ENCODE data around the gene RNF41. TPM values are rescaled to one million over a fixed set of nuclear protein-coding genes. Genes with fewer than 3 reads are reported as not detected.

RNF41 gene
- total RNA-seq, 2 donors from 2014 or later, result 66.6 to 76.5 TPM

DNA sequence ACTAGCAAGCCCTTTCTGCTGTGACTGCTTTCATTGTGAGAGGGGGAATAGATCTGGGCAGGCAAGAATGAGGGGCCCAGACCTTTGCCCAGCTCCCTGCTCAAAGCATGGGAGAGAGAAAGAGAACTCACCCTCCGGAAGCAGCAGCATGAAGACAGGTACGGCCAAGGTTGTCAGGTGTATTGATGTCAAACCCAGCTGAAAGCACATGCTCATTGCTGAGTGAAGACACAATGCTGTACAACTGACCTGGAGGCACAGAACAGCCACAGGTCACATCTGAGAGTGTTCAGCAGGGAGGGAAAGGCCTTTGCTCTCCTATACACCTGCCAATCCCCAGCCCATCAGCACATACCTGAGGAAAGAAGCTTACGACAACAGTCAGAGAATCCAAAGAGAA is 30.9 kb upstream of the RNF41 start:
- Histone ChIP-seq H3K4me1 (ENCODE audit: control insufficient read depth in 1 of 2, low read depth in 2 of 2) (peaks cover 13 to 22% of the 10 kb centered on the region in 2 donors), H3K27ac (no peak overlapping the region), H3K27me3 (replicated peaks; ENCODE audit: insufficient read depth) (no peaks in the 10 kb centered on the region), H3K9me3 (no peaks in the 10 kb centered on the region), H3K4me3 (no peak overlapping the region), H3K36me3 (peaks cover 68% of the 10 kb centered on the region)
- TF ChIP-seq CTCF (IDR thresholded peaks at IDR 0.05), result no peak
- no peak for ATAC-seq (ENCODE audit: insufficient number of reproducible peaks, low FRiP score, low read depth)
- no peak for DNase-seq (ENCODE audit: low spot score)

- Histone ChIP-seq H3K4me1 (ENCODE audit: control insufficient read depth in 1 of 2, low read depth in 2 of 2) (no peaks in the 10 kb centered on the region), H3K4me3 (no peak overlapping the region), H3K27me3 (replicated peaks; ENCODE audit: insufficient read depth) (no peaks in the 10 kb centered on the region), H3K27ac (no peak overlapping the region), H3K9me3 (no peaks in the 10 kb centered on the region), H3K36me3 (peaks cover 85% of the 10 kb centered on the region)
- TF ChIP-seq CTCF (IDR thresholded peaks at IDR 0.05), result no peak
- ATAC-seq (ENCODE audit: insufficient number of reproducible peaks, low FRiP score, low read depth) (no peak), DNase-seq (ENCODE audit: low spot score) (no peak)
These were observed 27.0 kb upstream of the RNF41 start for GRCh38 chr12:56248711-56249110.

DNA sequence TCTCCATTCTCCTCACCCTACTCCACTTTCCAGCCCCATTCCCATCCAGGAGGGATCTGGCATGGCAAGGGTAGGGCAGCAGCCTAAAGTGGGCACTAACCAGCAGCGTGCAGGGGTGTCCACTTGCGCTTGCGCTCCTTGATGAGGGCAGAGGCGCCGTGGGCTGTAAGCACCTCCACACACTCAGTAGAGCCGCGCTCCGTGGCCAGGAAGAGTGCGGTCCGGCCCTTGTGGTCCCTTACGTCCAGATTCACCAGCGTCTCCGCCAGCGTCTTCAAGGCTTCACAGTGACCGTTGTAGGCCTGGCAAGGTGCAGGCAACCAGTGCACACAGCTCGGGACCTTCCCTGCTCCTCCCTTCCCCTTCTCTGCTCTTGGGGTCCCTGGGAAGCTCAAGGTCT is 26.2 kb upstream of the RNF41 start:
- no peak overlapping the region for H3K27ac ChIP-seq
- H3K4me1 ChIP-seq (ENCODE audit: control insufficient read depth in 1 of 2, low read depth in 2 of 2), result no peaks in the 10 kb centered on the region
- H3K36me3 ChIP-seq, result peaks cover 85% of the 10 kb centered on the region
- H3K4me3 ChIP-seq, result no peak overlapping the region
- TF ChIP-seq CTCF (IDR thresholded peaks at IDR 0.05), result no peak
- DNase-seq (ENCODE audit: low spot score) (no peak), ATAC-seq (ENCODE audit: insufficient number of reproducible peaks, low FRiP score, low read depth) (no peak)
- no peaks in the 10 kb centered on the region for H3K9me3 ChIP-seq
- H3K27me3 ChIP-seq (replicated peaks; ENCODE audit: insufficient read depth), result no peaks in the 10 kb centered on the region

- DNase-seq (ENCODE audit: low spot score), result no peak
- ATAC-seq (ENCODE audit: insufficient number of reproducible peaks, low FRiP score, low read depth), result no peak
- Histone ChIP-seq H3K27ac (no peak overlapping the region), H3K4me1 (ENCODE audit: control insufficient read depth in 1 of 2, low read depth in 2 of 2) (no peaks in the 10 kb centered on the region), H3K9me3 (no peaks in the 10 kb centered on the region), H3K4me3 (no peak overlapping the region), H3K27me3 (replicated peaks; ENCODE audit: insufficient read depth) (no peaks in the 10 kb centered on the region), H3K36me3 (peaks cover 82% of the 10 kb centered on the region)
- no peak for TF ChIP-seq CTCF (IDR thresholded peaks at IDR 0.05)
These were observed 22.8 kb upstream of the RNF41 start for GRCh38 chr12:56244494-56244893.

DNA sequence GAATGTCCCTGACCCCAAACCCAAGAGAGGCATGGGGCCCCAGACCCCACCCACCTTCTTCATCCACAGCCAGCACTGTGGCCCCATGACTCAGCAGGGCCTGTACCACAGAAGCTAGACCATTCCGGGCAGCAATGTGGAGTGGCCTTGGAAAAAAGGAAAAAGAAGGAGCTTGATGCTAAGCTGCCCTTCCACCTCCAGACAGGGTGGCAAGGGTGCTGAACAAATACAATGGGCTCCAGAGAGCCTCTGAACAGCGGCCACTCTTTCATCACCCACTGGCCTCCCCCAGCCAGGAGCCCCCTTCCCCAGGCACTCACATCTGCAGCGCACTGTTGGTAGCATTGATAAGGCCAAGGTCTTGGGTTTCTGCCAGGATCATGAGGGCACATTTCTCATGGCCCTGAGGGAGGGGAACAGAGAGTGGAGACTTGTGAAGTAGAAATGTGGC is 22.0 kb upstream of the RNF41 start:
- H3K27ac ChIP-seq, result no peak overlapping the region
- DNase-seq (ENCODE audit: low spot score), result no peak
- no peak for ATAC-seq (ENCODE audit: insufficient number of reproducible peaks, low FRiP score, low read depth)
- no peak overlapping the region for H3K4me3 ChIP-seq
- H3K36me3 ChIP-seq, result peaks cover 83% of the 10 kb centered on the region
- no peaks in the 10 kb centered on the region for H3K4me1 ChIP-seq (ENCODE audit: control insufficient read depth in 1 of 2, low read depth in 2 of 2)
- no peaks in the 10 kb centered on the region for H3K9me3 ChIP-seq
- H3K27me3 ChIP-seq (replicated peaks; ENCODE audit: insufficient read depth), result no peaks in the 10 kb centered on the region
- no peak for TF ChIP-seq CTCF (IDR thresholded peaks at IDR 0.05)
